GM10248 (cell line): ENCODE results near the gene CTDSP2.
A peak's percentile ranks its signal among the peaks of the same experiment; 100 is the strongest.

ENCODE experiments used
- CTCF ChIA-PET: fragments of 300-600 bp; sonication (Branson Sonifier 250); formaldehyde crosslinking; extraction: SDS; loops from one replicate; lab custom pipeline; 2021; ENCODE audit warnings: antibody characterized with exemption; lab: Yijun Ruan, JAX
- POLR2A ChIA-PET: fragments of 350-650 bp; sonication (Branson Sonifier 250); formaldehyde crosslinking; extraction: SDS; loops from one replicate; lab custom pipeline; 2020; ENCODE audit warnings: antibody characterized with exemption; lab: Yijun Ruan, JAX
- DNase-seq: peaks from one replicate; pipeline ENCODE4 v3.0.0; 2012; ENCODE audit errors: extremely low spot score
- TF ChIP-seq, protein P1 (sequence below): IDR thresholded peaks from 2 replicates; pipeline ENCODE4 v1.5.1; 2012; ENCODE audit warnings: mild to moderate bottlenecking, low read depth; ENCODE audit errors: extremely low read depth, missing control alignments, control extremely low read depth

Gene CTDSP2

GRCh38 chr12:57806677-57807076 lies 39.9 kb downstream of the CTDSP2 start:
- no peak for DNase-seq
- ChIA-PET CTCF (interaction anchor here (0.8 to 4.2 kb wide), 6 partner anchors 8 to 99 kb away, joined by 3 to 23 read pairs (median 6); partner anchors contain the start of genes AVIL and TSFM), POLR2A (interaction anchor here (0.6 kb wide), 1 partner anchor 1360 kb away, joined by 4 read pairs; no protein-coding TSS in a partner anchor)
- TF ChIP-seq, protein P1, sequence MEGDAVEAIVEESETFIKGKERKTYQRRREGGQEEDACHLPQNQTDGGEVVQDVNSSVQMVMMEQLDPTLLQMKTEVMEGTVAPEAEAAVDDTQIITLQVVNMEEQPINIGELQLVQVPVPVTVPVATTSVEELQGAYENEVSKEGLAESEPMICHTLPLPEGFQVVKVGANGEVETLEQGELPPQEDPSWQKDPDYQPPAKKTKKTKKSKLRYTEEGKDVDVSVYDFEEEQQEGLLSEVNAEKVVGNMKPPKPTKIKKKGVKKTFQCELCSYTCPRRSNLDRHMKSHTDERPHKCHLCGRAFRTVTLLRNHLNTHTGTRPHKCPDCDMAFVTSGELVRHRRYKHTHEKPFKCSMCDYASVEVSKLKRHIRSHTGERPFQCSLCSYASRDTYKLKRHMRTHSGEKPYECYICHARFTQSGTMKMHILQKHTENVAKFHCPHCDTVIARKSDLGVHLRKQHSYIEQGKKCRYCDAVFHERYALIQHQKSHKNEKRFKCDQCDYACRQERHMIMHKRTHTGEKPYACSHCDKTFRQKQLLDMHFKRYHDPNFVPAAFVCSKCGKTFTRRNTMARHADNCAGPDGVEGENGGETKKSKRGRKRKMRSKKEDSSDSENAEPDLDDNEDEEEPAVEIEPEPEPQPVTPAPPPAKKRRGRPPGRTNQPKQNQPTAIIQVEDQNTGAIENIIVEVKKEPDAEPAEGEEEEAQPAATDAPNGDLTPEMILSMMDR, result no peak

GRCh38 chr12:57803319-57803893 lies 43.1 kb downstream of the CTDSP2 start:
- POLR2A ChIA-PET, result no interaction called here
- DNase-seq, result peak; percentile 42
- TF ChIP-seq, protein P1, result peak; percentile 64
- CTCF ChIA-PET, result interaction anchor here (1.2 to 8.1 kb wide), 18 partner anchors 7 to 114 kb away, joined by 3 to 87 read pairs (median 6); partner anchors contain the start of genes AVIL and TSFM

DNA sequence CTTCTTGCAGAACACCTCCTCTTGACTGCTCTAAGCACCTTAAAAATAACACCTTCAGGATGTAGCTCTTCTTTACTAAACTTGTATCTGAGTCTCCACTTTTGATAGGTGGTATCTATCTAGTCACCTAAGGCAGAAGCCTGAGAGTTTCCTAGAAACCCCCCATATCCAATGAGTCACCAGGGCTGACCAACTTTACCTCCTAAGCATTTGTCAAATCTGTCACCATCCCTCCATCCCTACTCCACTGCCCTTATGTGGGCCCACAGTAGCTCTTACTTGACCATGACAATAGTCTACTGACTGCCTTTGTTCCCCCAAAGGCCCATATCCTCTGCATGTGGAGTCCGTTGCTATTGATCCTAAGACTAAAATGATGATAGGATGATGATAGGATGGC lies 43.9 kb downstream of the CTDSP2 start:
- TF ChIP-seq, protein P1, result no peak
- CTCF ChIA-PET, result interaction anchor here (0.8 to 8.1 kb wide), 21 partner anchors 8 to 114 kb away, joined by 3 to 87 read pairs (median 6); partner anchors contain the start of genes AVIL and TSFM
- POLR2A ChIA-PET, result no interaction called here
- DNase-seq, result no peak

DNA sequence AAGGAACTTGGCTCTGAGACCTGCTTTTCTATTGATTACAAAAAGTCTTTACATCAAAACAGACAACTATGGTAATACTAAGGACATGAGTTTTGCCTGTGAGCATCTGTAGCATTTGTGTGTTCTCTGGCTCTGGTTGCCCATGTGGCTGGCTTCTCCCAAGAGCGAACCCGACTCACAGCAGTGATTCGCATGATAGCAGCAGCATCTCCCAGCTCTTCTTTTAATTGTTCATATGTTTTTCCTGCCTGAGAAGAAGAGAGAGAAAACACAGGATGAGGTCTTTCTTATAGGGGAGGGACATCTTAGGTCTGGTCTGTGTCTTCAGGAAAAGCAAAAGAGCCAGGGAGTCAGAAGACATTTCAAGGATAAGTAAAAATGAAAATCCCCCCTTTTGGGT lies 45.6 kb downstream of the CTDSP2 start:
- ChIA-PET CTCF (interaction anchor here (0.9 to 8.1 kb wide), 6 partner anchors 10 to 101 kb away, joined by 3 to 87 read pairs (median 14); partner anchors contain the start of genes AVIL and TSFM), POLR2A (no interaction called here)
- no peak for DNase-seq
- TF ChIP-seq, protein P1, result no peak

DNA sequence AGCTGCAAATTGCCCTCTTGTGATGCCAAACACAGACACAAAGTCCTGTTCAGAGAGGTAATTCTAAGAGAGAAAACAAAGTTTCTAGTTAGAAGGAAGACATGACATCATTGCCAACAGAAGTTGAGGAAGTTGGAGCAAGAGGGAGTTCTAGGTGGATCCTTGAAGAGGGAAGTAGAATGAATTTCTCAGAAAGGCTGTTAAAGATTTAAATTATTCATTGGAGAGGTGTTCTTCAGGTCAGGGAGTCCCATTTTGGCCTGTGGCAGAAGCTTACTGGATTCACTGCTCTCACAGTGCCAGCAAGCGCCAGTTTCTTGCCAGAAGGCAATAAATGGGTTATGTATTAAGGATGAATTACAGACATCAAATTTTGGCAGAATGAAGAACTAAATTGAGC lies 48.6 kb downstream of the CTDSP2 start:
- ChIA-PET POLR2A (no interaction called here), CTCF (interaction anchor here (0.9 to 8.1 kb wide), 6 partner anchors 13 to 104 kb away, joined by 3 to 87 read pairs (median 28); partner anchors contain the start of gene TSFM)
- no peak for DNase-seq
- TF ChIP-seq, protein P1, result no peak

DNA sequence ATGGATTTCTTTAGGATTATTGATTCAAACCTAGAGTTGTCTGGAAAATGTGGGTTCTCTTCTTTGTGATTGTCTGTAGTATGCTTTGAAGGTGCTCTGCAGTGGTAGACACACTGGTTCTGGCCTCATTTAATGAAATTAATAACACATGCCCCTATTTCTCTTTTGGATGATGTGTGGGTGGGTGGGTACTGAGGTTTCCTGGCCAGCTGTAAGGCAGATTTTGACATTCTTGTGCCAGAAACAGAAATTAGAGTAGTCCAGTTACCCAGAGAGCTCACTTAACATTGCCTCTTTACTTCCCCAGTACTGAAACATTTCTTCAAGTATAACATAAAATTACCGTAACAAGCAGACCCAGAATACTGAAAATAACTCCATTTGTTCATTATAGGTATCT lies 49.5 kb downstream of the CTDSP2 start:
- CTCF ChIA-PET, result interaction anchor here (0.9 to 8.1 kb wide), 4 partner anchors 16 to 105 kb away, joined by 3 to 87 read pairs (median 28); partner anchors contain the start of gene TSFM
- TF ChIP-seq, protein P1, result no peak
- POLR2A ChIA-PET, result no interaction called here
- no peak for DNase-seq
